NCI-H187 (cell line): ENCODE data around the gene FPGS.

Source experiments
- DNase-seq, 2 experiments: peaks; one replicate each; lab custom pipeline; 2025; lab: John Stamatoyannopoulos, UW

The FPGS gene

DNA sequence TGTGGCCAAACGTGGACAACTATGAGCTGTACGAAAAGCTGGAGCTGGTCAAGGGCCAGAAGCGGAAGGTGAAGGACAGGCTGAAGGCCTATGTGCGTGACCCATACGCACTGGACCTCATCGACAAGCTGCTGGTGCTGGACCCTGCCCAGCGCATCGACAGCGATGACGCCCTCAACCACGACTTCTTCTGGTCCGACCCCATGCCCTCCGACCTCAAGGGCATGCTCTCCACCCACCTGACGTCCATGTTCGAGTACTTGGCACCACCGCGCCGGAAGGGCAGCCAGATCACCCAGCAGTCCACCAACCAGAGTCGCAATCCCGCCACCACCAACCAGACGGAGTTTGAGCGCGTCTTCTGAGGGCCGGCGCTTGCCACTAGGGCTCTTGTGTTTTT, 13.5 kb upstream of the FPGS start:
- no peak for DNase-seq

GRCh38 chr9:127790094-127790855, 12.4 kb upstream of the FPGS start:
- no peak for DNase-seq

GRCh38 chr9:127791085-127791484, 11.6 kb upstream of the FPGS start:
- no peak for DNase-seq

GRCh38 chr9:127792417-127793031, 10.2 kb upstream of the FPGS start:
- no peak for DNase-seq

GRCh38 chr9:127793093-127793708, 9.5 kb upstream of the FPGS start:
- DNase-seq: no peak

DNA sequence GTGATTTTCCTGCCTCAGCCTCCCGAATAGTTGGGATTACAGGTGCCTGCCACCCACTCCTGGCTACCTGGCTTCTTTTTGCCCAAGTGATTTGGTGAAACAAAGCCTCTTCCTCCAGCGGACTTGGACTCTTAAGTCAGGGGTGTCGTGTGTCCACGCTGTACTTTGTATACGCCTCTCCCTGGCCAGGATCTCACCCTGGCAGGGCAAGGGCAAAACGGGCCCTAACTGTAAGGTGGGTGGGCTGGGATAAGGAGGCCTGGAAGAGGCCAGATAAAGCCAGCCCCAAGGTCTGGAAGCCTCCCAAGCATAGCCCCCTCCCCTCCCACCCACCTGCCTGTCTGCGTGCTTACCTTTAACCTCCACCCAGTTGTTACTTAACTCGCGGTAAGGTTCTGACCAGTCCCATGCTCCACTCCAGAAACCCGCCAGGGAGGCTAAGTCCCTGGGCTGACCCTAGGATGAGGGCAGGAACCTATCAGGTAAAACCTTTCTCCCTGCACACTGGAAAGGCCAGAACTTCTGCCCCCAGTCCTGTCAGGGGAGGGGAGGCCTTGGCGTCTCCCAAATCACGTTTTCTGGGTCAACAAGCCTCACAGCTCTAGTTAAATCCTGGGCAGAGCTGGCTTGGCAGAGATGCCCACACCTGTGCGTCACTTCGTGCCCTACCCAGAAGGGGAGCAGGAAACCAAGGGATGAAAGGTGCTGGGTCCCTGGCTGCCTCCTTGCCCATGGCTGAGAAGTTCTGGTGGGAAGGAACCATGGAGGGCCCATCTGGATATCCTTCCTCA, 8.5 kb upstream of the FPGS start:
- DNase-seq: no peak

- DNase-seq: no peak
Measured at GRCh38 chr9:127796225-127796813, 6.4 kb upstream of the FPGS start.

- no peak for DNase-seq
Measured at GRCh38 chr9:127796852-127797370, 5.8 kb upstream of the FPGS start.

GRCh38 chr9:127801955-127802575, 617 bp upstream of the FPGS start:
- DNase-seq: no peak

DNA sequence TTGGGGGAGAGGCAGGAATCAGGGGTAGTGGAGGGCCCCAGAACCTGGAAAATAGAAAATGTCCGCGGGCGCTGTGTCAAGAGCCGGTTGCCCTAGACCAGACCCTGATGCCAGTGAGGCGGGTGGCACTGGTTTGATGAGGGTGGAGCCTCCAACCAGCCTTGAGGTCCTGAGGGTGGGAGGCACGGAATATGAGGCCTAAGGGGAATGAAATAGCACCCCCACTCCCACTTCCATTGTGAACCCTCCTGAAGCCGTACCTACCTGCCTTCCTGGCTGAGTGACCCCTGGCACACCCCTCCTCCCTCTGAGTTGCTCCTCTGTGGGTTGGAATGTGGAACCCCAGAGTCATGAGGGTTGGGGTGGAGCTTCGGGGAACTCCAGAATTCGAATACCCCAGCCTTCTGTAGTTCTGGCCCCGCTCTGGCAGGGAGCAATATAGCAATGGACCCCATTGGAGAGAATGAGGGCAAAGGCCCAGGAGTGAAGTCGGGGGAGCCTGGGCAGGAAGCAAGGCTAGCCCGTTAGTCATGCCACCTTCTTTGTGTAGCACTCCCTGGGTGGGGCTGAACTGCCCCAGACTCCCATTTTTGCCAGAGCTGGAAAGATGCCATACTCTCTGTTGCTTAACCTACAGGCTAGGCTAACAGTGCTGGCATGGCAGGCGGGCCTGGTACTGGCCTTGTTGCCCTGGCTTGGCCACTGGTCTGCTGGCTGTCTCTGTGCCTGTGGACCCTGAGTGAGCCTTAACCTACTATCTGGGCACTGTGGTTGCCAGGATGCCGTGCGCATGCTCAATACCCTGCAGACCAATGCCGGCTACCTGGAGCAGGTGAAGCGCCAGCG, 1.0 kb downstream of the FPGS start:
- DNase-seq: no peak

- no peak for DNase-seq
Measured at GRCh38 chr9:127805620-127806019, 2.9 kb downstream of the FPGS start.

GRCh38 chr9:127806871-127807270, 4.2 kb downstream of the FPGS start:
- no peak for DNase-seq

- DNase-seq: no peak
Measured at GRCh38 chr9:127808347-127809001, 5.8 kb downstream of the FPGS start.

- no peak for DNase-seq
Measured at GRCh38 chr9:127809002-127809539, 6.4 kb downstream of the FPGS start.

DNA sequence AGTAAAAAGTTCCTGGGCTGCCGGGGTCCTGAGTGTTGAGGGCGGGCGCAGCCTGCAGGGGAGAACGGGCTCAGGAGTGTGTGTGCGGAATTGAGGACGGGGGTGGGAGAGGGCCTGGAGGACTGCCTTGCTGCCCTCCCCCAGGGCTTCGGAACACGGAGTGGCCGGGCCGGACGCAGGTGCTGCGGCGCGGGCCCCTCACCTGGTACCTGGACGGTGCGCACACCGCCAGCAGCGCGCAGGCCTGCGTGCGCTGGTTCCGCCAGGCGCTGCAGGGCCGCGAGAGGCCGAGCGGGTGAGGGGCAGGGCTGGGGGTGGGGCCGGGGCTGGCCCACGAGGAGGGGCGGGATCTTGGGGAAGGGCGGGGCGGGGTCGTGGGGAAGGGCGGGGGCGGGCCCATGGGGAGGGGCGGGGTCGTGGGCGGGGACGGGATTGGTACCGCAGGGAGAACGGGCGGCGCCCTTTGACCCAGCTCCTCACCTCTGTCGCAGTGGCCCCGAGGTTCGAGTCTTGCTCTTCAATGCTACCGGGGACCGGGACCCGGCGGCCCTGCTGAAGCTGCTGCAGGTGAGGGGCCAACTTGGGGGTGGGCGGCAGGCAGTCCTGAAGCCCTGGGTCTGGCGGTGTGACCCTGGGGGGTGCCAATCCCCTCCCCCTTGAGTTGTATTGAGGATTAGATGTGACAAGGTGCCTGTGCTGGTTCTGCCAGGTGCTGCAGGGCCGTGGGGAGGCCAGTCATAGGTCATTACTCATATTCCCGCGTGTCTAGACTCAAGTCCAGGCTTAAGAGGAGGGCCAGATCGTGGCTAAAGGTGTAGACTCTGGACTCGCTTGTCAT, 7.1 kb downstream of the FPGS start:
- no peak for DNase-seq

- no peak for DNase-seq
Measured at GRCh38 chr9:127810378-127811187, 7.9 kb downstream of the FPGS start.

GRCh38 chr9:127812011-127812410, 9.3 kb downstream of the FPGS start:
- DNase-seq: no peak
